Measurements from ENCODE around the gene GABRA4. TPM values are rescaled to one million over a fixed set of nuclear protein-coding genes. Genes with fewer than 3 reads are reported as not detected.

GABRA4 gene
- polyA plus RNA-seq, 1 of the 3 experiments (the other 2 are of a cell fraction) = not detected

DNA sequence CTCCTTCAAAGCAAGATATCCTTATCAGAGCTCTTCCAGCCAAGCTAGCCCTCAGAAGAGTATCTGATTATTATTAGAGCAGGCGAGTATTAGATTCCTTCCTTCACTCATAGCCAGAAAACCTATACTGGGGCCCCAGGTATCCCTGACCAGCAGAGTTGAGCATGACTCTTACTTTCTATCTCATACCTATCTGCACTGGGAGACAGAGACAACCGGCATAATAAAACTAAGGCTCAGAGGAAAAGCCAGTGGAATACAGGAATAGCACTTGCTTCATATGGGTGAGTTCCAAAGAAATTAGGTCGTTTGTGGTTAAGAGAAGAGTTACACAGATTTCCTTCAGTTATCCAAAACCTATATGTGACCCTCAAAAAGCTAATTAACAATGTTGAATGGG is 42.6 kb downstream of the GABRA4 start:
- Histone ChIP-seq H3K36me3 (replicated peaks in 1 of 2; ENCODE audit: control insufficient read depth in 1 of 2, insufficient read depth in 2 of 2, low read length in 1 of 2) (no peaks in the 10 kb centered on the region), H3F3A (replicated peaks; ENCODE audit: insufficient read depth) (no peaks in the 10 kb centered on the region), H3K27me3 (ENCODE audit: insufficient read depth) (no peaks in the 10 kb centered on the region), H3K9me2 (no peaks in the 10 kb centered on the region), H3K9me3 (no peaks in the 10 kb centered on the region), H2AFZ (ENCODE audit: low read depth) (no peak overlapping the region), H3K9ac (no peak overlapping the region), H3K27ac (ENCODE audit: low read depth in 2 of 2, low read length in 1 of 2) (no peak overlapping the region), H3K79me2 (ENCODE audit: insufficient read depth) (no peaks in the 10 kb centered on the region), H3K4me2 (no peak overlapping the region), H3K4me3 (ENCODE audit: low read depth in 2 of 2, low read length in 1 of 2) (no peak overlapping the region), H3K4me1 (ENCODE audit: control insufficient read depth in 1 of 2, insufficient read depth in 2 of 2, low read depth in 1 of 2, low read length in 1 of 2) (peaks cover 0 to 11% of the 10 kb centered on the region in 2 experiments; a peak in 1 of 4 replicates), H4K20me1 (ENCODE audit: insufficient read depth) (no peaks in the 10 kb centered on the region)
- no peak for DNase-seq
- 10% methylated on average over 3 of the region's 3 CpGs for WGBS (ENCODE audit: low lambda C conversion rate)
- no peak for TF ChIP-seq FOSL2 (IDR thresholded peaks at IDR 0.05; ENCODE audit: borderline replicate concordance, low read depth)
- TF ChIP-seq, protein P1, sequence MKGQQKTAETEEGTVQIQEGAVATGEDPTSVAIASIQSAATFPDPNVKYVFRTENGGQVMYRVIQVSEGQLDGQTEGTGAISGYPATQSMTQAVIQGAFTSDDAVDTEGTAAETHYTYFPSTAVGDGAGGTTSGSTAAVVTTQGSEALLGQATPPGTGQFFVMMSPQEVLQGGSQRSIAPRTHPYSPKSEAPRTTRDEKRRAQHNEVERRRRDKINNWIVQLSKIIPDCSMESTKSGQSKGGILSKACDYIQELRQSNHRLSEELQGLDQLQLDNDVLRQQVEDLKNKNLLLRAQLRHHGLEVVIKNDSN (IDR thresholded peaks at IDR 0.05; ENCODE audit: borderline replicate concordance, low read depth) = no peak
- no peak for TF ChIP-seq GABPA (IDR thresholded peaks at IDR 0.05; ENCODE audit: low read depth)
- TF ChIP-seq POLR2AphosphoS5 (IDR thresholded peaks at IDR 0.05; ENCODE audit: low read depth, low read length) = no peak
- TF ChIP-seq TAF1 (IDR thresholded peaks at IDR 0.05; ENCODE audit: borderline replicate concordance, low read depth, low read length) = no peak
- TF ChIP-seq SIN3A (IDR thresholded peaks at IDR 0.05; ENCODE audit: borderline replicate concordance, low read depth, low read length) = no peak
- TF ChIP-seq JUND (IDR thresholded peaks at IDR 0.05) = no peak
- TF ChIP-seq, protein P2, sequence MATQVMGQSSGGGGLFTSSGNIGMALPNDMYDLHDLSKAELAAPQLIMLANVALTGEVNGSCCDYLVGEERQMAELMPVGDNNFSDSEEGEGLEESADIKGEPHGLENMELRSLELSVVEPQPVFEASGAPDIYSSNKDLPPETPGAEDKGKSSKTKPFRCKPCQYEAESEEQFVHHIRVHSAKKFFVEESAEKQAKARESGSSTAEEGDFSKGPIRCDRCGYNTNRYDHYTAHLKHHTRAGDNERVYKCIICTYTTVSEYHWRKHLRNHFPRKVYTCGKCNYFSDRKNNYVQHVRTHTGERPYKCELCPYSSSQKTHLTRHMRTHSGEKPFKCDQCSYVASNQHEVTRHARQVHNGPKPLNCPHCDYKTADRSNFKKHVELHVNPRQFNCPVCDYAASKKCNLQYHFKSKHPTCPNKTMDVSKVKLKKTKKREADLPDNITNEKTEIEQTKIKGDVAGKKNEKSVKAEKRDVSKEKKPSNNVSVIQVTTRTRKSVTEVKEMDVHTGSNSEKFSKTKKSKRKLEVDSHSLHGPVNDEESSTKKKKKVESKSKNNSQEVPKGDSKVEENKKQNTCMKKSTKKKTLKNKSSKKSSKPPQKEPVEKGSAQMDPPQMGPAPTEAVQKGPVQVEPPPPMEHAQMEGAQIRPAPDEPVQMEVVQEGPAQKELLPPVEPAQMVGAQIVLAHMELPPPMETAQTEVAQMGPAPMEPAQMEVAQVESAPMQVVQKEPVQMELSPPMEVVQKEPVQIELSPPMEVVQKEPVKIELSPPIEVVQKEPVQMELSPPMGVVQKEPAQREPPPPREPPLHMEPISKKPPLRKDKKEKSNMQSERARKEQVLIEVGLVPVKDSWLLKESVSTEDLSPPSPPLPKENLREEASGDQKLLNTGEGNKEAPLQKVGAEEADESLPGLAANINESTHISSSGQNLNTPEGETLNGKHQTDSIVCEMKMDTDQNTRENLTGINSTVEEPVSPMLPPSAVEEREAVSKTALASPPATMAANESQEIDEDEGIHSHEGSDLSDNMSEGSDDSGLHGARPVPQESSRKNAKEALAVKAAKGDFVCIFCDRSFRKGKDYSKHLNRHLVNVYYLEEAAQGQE (IDR thresholded peaks at IDR 0.05; ENCODE audit: low read depth, low read length) = no peak
- CTCF ChIA-PET = interaction anchor here (1.9 kb wide), 1 partner anchor 432 kb away, joined by 6 read pairs; no protein-coding TSS in a partner anchor
- POLR2A ChIA-PET = no interaction called here

- H3K27me3 ChIP-seq (ENCODE audit: insufficient read depth) = no peaks in the 10 kb centered on the region
- H2AFZ ChIP-seq (ENCODE audit: low read depth) = no peak overlapping the region
- no peaks in the 10 kb centered on the region for H3F3A ChIP-seq (replicated peaks; ENCODE audit: insufficient read depth)
- CTCF ChIA-PET = no interaction called here
- H3K4me1 ChIP-seq (ENCODE audit: control insufficient read depth in 1 of 2, insufficient read depth in 2 of 2, low read depth in 1 of 2, low read length in 1 of 2) = peaks cover 0 to 15% of the 10 kb centered on the region in 2 experiments; a peak in 1 of 4 replicates
- H4K20me1 ChIP-seq (ENCODE audit: insufficient read depth) = no peaks in the 10 kb centered on the region
- WGBS (ENCODE audit: low lambda C conversion rate) = 0% methylated on average over 1 of the region's 1 CpG
- no peaks in the 10 kb centered on the region for H3K36me3 ChIP-seq (replicated peaks in 1 of 2; ENCODE audit: control insufficient read depth in 1 of 2, insufficient read depth in 2 of 2, low read length in 1 of 2)
- H3K4me2 ChIP-seq = no peak overlapping the region
- no peaks in the 10 kb centered on the region for H3K9me3 ChIP-seq
- no peak for TF ChIP-seq EP300 (IDR thresholded peaks at IDR 0.05; ENCODE audit: borderline replicate concordance in 1 of 2, low read depth in 1 of 2, low read length in 1 of 2)
- no peak for TF ChIP-seq MAX (IDR thresholded peaks at IDR 0.05; ENCODE audit: low read depth)
- no peak for TF ChIP-seq USF2 (IDR thresholded peaks at IDR 0.05; ENCODE audit: borderline replicate concordance, low read depth, low read length)
- no peak for TF ChIP-seq IRF3 (IDR thresholded peaks at IDR 0.05; ENCODE audit: low read depth, low read length)
- TF ChIP-seq FOXJ3 (CRISPR knock-in tag; IDR thresholded peaks at IDR 0.05) = no peak
- no peak overlapping the region for H3K4me3 ChIP-seq (ENCODE audit: low read depth in 2 of 2, low read length in 1 of 2)
- no peak overlapping the region for H3K27ac ChIP-seq (ENCODE audit: low read depth in 2 of 2, low read length in 1 of 2)
- POLR2A ChIA-PET = no interaction called here
- DNase-seq = no peak
- no peaks in the 10 kb centered on the region for H3K9me2 ChIP-seq
- H3K79me2 ChIP-seq (ENCODE audit: insufficient read depth) = no peaks in the 10 kb centered on the region
- H3K9ac ChIP-seq = no peak overlapping the region
Observed at GRCh38 chr4:46949822-46950221, 43.6 kb downstream of the GABRA4 start.

Measured in SK-N-SH (cell line).